NCI-H345 treated with DMSO at 0.1 percent for 48 hours (cell line): ENCODE results near the gene FBXO10.
"Not testable (repeated sequence)": the region's sequence is repeated elsewhere in the genome, so short reads cannot be mapped to it uniquely, and the experiment has no call there.

ENCODE experiments used
- DNase-seq: peaks from one replicate; lab custom pipeline; 2025; ENCODE audit not compliant: unreplicated experiment; lab: John Stamatoyannopoulos, UW

FBXO10 gene, protein sequence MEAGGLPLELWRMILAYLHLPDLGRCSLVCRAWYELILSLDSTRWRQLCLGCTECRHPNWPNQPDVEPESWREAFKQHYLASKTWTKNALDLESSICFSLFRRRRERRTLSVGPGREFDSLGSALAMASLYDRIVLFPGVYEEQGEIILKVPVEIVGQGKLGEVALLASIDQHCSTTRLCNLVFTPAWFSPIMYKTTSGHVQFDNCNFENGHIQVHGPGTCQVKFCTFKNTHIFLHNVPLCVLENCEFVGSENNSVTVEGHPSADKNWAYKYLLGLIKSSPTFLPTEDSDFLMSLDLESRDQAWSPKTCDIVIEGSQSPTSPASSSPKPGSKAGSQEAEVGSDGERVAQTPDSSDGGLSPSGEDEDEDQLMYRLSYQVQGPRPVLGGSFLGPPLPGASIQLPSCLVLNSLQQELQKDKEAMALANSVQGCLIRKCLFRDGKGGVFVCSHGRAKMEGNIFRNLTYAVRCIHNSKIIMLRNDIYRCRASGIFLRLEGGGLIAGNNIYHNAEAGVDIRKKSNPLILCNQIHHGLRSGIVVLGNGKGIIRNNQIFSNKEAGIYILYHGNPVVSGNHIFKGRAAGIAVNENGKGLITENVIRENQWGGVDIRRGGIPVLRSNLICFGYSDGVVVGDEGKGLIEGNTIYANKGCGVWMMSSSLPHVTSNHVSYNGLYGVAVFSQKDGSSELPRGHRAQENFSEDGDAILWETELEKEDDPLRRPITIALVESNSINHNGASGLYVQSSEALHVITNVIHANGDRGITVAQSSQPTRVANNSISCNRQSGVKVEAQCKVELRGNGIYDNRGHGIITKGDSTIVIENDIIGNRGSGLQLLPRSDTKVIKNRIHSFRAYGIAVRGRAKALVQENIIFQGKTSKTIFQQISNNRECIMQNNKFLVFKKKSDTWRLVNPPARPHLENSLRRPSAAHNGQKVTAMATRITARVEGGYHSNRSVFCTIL

DNA sequence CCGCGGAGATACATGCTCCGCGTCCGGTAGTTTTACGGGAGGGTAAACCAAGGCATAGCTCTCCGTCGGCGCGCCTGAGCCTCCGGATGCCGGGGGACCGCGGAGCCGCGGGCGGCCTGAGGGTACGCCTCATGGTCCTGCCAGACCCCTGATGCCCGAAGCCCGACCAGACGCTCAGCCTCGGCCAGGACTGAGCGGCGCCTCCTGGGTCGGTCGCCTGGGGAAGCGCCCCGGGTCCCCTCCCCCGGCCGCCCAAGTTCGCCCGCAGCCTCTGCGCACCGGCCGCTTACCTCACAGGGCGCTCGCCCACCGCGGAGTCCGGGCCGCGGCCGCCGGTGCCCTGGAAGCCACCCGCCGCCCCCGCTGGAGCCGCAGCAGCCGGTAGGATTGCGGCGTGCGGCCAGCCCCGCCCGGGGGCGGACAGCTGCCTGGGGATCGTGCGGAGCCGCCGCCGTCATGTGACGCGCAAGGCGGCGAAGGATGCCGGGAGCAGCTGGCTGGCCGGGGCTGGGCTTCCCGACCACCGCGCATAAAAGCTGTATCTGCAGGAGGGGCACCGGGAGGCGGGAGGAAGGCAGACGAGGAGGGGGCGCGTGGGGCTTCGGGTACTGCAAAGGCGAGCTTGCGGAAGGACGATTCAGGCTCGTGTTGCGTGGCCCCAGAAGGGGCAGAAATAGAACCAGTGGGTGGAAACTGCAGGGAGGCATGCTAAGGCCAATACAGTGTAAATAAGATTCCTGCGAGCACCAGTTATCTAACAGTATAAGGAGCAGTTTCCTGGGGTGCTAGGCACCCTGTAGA, at the start of gene FBXO10:
Gene FBXO10 (minus strand): TSS at position 460 of the 801 bp plus-strand sequence. CDS start 34,612 bp downstream, outside the sequence.
- DNase-seq = peak; percentile 69

DNA sequence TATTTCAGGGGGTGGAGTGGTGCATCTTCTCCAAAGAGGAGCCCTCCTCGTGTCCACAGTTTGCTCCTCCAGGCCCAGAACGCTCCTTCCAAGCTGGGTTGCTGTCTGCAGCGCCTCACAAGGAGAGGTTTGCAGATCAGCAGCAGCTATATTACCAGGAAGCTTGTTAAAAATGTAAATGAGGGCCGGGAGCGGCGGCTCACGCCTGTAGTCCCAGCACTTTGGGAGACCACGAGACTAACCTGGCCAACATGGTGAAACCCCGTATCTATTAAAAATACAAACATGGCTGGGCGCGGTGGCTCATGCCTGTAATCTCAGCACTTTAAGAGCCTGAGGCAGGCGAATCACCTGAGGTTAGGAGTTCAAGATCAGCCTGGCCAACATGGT, 49.6 kb upstream of the FBXO10 start:
- DNase-seq = no peak

DNA sequence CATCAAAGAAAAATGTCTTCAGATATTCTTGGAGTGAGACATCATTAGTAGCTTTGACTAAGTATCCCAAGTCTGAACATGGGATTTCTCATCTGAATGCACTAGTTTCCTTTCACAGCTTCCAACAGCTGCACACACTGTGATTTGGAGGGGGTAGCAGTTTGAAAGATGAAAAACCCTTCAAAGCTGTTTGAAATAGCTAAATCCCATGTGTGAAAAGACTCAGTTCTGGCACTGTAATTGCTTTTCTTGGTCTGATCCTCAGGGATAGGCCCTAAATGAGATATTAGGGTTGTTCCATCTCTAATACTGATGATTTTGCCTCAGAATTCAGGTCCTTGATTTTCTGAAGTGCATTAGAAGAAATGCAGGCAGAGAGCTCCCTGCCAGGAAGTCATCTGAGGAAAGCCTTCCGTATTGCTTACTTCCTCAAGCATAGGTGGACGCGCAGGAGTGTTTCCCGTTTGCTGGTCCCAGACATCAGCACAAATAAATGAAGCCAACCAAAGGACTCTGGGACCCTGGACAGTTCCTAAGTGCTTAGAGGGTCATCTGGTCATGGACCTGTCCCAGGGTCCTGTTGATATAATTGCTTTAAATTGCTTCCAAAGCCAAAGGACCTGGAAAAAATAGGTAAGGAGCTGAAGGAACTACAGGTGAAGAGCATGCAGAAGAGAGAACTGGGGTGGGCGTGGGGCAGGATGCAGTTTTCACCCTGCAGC, 49.0 kb upstream of the FBXO10 start:
- no peak for DNase-seq

- no peak for DNase-seq
These were observed 47.9 kb upstream of the FBXO10 start for GRCh38 chr9:37624073-37624472.

- DNase-seq = no peak
These were observed 47.1 kb upstream of the FBXO10 start for GRCh38 chr9:37623267-37623666.

DNA sequence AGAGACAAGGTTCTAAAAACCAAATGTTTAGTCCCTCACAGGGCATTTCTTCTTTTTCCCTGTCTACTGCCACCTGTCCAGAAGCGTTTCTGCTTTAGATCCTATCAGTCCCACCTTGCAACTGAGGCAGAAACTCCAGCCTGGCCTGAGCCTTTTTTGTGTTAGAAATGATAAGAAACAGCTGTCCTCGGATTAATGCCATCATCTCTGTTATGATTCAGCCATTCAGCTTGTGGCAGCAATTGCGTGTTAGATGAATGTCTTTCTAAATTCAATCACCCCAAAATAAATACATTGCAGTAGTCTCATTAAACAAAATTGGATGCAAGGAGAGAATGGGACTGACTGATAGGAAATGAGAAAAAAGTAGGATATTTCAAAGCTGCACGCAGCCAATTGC, 46.3 kb upstream of the FBXO10 start:
- no peak for DNase-seq

- no peak for DNase-seq
These were observed 45.3 kb upstream of the FBXO10 start for GRCh38 chr9:37621273-37622121.

DNA sequence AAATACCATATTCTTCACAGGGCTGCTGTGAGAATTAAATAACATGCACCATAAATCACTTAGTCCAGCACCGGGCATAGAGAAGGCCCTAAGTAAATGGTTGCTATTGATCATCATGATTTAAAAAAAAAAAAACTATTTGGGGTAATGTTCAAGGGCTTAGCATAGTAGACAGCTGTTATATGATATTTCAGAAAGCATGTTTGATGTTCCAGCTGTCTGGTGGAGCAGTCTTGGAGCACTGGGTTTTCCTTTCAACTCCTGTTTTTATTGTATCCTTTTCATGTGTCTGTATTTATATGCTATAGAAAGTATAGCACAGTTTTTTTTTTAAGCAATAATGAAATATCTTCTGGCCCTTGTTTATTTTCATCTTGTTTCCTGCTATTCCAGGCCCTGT, 44.2 kb upstream of the FBXO10 start:
- no peak for DNase-seq

DNA sequence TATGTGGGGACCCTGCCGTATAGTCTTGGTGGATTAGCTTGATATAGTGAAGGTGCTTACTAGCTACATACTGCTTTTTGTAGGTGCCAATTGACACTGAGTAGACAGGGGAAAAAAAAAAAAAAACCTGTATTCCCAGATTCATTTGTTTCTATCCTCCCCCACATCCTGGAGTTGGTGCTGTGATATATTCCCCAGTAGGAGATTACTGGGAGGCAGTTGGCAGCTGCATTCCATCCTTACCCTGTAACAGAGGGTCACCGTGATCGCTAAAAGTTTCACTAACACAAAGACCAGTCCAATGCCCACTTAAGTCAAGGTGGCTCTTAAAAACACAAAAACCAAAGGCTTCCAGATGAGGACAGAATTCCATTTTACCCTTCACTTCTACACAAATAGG, 43.6 kb upstream of the FBXO10 start:
- no peak for DNase-seq

GRCh38 chr9:37618817-37619216, 42.6 kb upstream of the FBXO10 start:
- DNase-seq = no peak

DNA sequence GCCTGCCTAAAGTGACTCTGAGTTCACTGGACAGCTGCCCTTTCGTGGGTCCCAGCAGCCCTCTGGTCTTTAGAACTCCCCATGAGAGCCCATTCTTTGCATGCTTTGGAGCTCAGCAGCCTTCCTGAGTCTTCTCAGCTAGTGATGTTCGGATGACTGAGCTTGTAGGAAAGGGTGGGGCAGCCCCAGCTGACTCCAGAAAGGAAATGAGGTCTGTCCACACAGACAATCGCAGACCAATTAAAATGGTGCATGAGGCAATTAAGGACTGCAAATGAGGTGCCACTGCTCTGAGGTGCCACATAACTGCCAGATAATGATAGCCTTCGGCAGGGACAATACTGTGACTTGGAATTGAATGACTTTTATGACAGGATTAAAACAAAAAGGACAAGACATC, 41.7 kb upstream of the FBXO10 start:
- DNase-seq = no peak

- DNase-seq = no peak
These were observed 41.0 kb upstream of the FBXO10 start for GRCh38 chr9:37617161-37617560.

DNA sequence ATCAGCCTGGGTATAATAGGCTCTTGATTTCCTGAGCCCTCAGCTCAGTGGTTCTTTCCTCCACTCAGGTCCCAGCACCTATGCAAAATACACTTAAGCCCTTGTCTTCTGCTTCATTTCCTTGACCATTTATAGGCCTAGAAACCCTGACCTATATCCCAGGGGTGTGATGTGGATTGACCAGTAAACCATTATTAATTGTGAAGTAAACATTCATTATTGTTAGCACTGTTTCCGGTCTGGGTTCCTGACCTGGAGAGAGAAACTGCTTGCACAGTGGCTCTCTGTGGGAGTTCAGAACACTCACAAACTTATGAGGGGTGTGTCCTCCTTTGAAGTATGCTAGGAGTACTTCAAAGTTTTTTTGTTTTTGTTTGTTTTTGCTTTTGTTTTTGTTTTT, 35.8 kb upstream of the FBXO10 start:
- DNase-seq = no peak

DNA sequence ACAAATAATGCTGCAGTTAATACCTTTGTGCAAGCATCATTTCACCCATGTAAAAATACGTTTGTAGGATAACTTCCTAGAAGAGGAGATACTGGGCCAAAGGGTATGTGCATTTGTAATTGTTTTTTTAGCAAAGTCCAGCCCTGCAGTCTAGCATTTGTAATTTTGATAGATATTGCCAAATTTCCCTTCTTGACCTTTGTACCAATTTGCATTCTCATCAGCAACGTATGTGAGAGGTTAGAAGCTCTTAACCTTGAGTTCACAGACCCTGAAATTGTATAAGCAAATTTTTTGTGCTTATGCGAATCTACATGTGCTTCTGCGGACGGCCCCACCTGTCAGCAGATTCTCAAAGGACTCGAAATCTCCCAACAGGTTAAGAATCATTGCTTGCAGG, 34.8 kb upstream of the FBXO10 start:
- no peak for DNase-seq

DNA sequence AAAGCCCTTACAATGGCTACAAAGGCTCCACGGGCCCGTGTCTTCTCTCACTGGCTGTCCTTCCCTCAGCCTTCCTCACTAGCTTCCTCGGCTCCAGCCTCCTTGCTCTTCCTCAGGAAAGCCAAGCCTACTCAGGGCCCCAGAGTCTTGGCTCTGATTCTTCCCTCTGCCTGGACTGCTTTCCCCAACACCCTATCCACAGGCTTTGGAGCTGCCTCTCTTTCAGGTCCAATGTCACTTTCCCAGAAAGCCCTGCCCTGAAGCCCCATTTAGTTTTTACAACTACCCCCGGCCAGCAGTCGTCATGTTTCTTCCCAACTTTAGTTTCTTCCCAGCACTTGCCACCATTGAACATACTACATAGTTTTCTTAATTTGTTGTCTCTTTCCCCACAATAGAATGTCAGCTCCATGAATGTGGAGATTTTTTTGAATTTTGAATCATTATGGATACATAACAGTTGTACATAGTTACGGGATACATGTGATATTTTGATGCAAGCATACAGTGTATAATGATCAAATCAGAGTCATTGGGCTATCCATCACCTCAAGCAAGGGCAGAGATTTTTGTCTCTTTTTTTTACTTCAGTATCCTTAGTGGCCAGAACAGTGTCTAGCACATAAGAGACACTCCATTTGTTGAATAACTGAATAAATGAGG, 33.7 kb upstream of the FBXO10 start:
- no peak for DNase-seq

- no peak for DNase-seq
These were observed 32.1 kb upstream of the FBXO10 start for GRCh38 chr9:37608250-37608649.

GRCh38 chr9:37604296-37604695, 28.1 kb upstream of the FBXO10 start:
- no peak for DNase-seq

GRCh38 chr9:37602817-37603216, 26.6 kb upstream of the FBXO10 start:
- no peak for DNase-seq

DNA sequence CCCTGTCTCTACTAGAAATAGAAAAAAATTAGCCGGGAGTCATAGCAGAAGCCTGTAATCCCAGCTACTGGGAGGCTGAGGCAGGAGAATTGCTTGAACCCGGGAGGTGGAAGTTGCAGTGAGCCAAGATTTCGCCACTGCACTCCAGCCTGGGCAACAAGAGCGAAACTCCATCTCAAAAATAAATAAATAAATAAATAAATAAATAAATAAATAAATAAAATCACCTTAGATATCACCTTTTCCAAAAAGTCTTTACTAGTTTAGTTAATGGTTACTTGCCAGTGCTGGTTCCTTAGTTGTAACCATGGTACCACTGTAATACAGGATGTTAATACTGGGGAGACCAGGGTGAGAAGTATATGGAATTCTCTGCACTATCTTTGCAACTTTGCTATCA, 25.9 kb upstream of the FBXO10 start:
- not testable (repeated sequence) for DNase-seq
